Smooth muscle cell (in vitro differentiated cells): ENCODE results near the gene PDE2A. TPM values are rescaled to one million over a fixed set of nuclear protein-coding genes. Genes with fewer than 3 reads are reported as not detected.

Experiments used
- DNase-seq: peaks from one replicate; lab custom pipeline; 2025; ENCODE audit not compliant: unreplicated experiment; lab: John Stamatoyannopoulos, UW
- H2AFZ ChIP-seq: fragments of 200-600 bp; sonication (generic); 2 replicates; pipeline ENCODE4 v1.6.0; 2016; ENCODE audit warnings: antibody characterized with exemption, low read depth, mild to moderate bottlenecking
- H3F3A ChIP-seq: fragments of 200-600 bp; sonication (generic); 2 replicates; pipeline ENCODE4 v1.6.0; 2017; ENCODE audit warnings: antibody characterized with exemption, low read depth
- H3K27ac ChIP-seq: fragments of 200-600 bp; sonication (generic); 2 replicates; pipeline ENCODE4 v1.5.1; 2016; ENCODE audit warnings: low read depth, mild to moderate bottlenecking
- H3K27me3 ChIP-seq: fragments of 200-600 bp; sonication (generic); 2 replicates; pipeline ENCODE4 v1.6.1; 2016; ENCODE audit warnings: low read depth, mild to moderate bottlenecking
- H3K36me3 ChIP-seq: fragments of 200-600 bp; sonication (generic); 2 replicates; pipeline ENCODE4 v1.5.1; 2016; ENCODE audit warnings: low read depth
- H3K4me1 ChIP-seq: fragments of 200-600 bp; sonication (generic); 2 replicates; pipeline ENCODE4 v1.5.1; 2016; ENCODE audit warnings: low read depth
- H3K4me2 ChIP-seq: fragments of 200-600 bp; sonication (generic); 2 replicates; pipeline ENCODE4 v1.6.0; 2016; ENCODE audit warnings: mild to moderate bottlenecking
- H3K4me3 ChIP-seq: fragments of 200-600 bp; sonication (generic); 2 replicates; pipeline ENCODE4 v1.5.1; 2016; ENCODE audit warnings: mild to moderate bottlenecking
- H3K79me2 ChIP-seq: fragments of 200-600 bp; sonication (generic); 2 replicates; pipeline ENCODE4 v1.6.0; 2016; ENCODE audit warnings: low read depth, mild to moderate bottlenecking
- H3K9ac ChIP-seq: fragments of 200-600 bp; sonication (generic); 2 replicates; pipeline ENCODE4 v1.6.0; 2016; ENCODE audit warnings: low read depth
- H3K9me3 ChIP-seq: fragments of 200-600 bp; sonication (generic); replicated peaks from 2 replicates; pipeline ENCODE4 v1.5.1; 2016; ENCODE audit warnings: low read depth
- H4K20me1 ChIP-seq: fragments of 200-600 bp; sonication (generic); 2 replicates; pipeline ENCODE4 v1.6.0; 2016; ENCODE audit warnings: low read depth
- CTCF ChIP-seq: fragments of 200-600 bp; sonication (generic); IDR thresholded peaks from 2 replicates; pipeline ENCODE4 v1.5.1; 2017; ENCODE audit warnings: borderline replicate concordance, mild to moderate bottlenecking, antibody characterized with exemption; ENCODE audit not compliant: insufficient read depth, poor library complexity, severe bottlenecking
- WGBS: methylation state at CpG from one replicate; pipeline ENCODE4 v1.1.7; 2016; ENCODE audit warnings: low lambda C conversion rate; 5-methylcytosine and 5-hydroxymethylcytosine counted together
- polyA plus RNA-seq: library from polyadenylated mRNA; unstranded; fragments of >200 nt; fragmentation: Nextera tagmentation; extraction: Ambion mirVana; gene quantifications from 2 replicates; pipeline ENCODE4 v1.2.1, GENCODE V29; 2016
- total RNA-seq: library from RNA; depleted of rRNA; stranded (reverse); fragments of >200 nt; gene quantifications from 2 replicates; pipeline ENCODE4 v1.2.3, GENCODE V29; 2014

The PDE2A gene
- total and polyA plus RNA-seq, 2 experiments from 2014 or later: 1.0 TPM; not detected in 1

- no peaks in the 10 kb centered on the region for H4K20me1 ChIP-seq
- no peak for TF ChIP-seq CTCF
- H3K4me1 ChIP-seq: peaks cover 2% of the 10 kb centered on the region
- H3K9me3 ChIP-seq: no peaks in the 10 kb centered on the region
- H3K36me3 ChIP-seq: no peaks in the 10 kb centered on the region
- no peaks in the 10 kb centered on the region for H3K79me2 ChIP-seq
- no peak overlapping the region for H3K9ac ChIP-seq
- WGBS: 98% methylated on average over 6 of the region's 6 CpGs
- no peak overlapping the region for H3K27ac ChIP-seq
- no peak overlapping the region for H3K4me2 ChIP-seq
- H2AFZ ChIP-seq: no peak overlapping the region
- H3K4me3 ChIP-seq: no peak overlapping the region
- H3F3A ChIP-seq: no peaks in the 10 kb centered on the region
- DNase-seq: no peak
- H3K27me3 ChIP-seq: peaks cover 11% of the 10 kb centered on the region
Measured at GRCh38 chr11:72578051-72578450, 96.2 kb downstream of the PDE2A start.

- H3F3A ChIP-seq: peaks cover 2% of the 10 kb centered on the region
- no peak overlapping the region for H2AFZ ChIP-seq
- no peaks in the 10 kb centered on the region for H3K79me2 ChIP-seq
- no peak overlapping the region for H3K9ac ChIP-seq
- TF ChIP-seq CTCF: no peak
- no peak overlapping the region for H3K4me2 ChIP-seq
- H3K36me3 ChIP-seq: no peaks in the 10 kb centered on the region
- H4K20me1 ChIP-seq: no peaks in the 10 kb centered on the region
- no peak overlapping the region for H3K4me3 ChIP-seq
- DNase-seq: no peak
- no peak overlapping the region for H3K27ac ChIP-seq
- 93% methylated on average over 14 of the region's 14 CpGs for WGBS
- peaks cover 7% of the 10 kb centered on the region for H3K27me3 ChIP-seq
- H3K4me1 ChIP-seq: peaks cover 8% of the 10 kb centered on the region
- no peaks in the 10 kb centered on the region for H3K9me3 ChIP-seq
Measured at GRCh38 chr11:72577271-72577721, 96.9 kb downstream of the PDE2A start.

- Histone ChIP-seq H3K27ac (no peak overlapping the region), H3K9me3 (no peaks in the 10 kb centered on the region), H3K4me3 (no peak overlapping the region), H3K9ac (no peak overlapping the region), H3K79me2 (no peaks in the 10 kb centered on the region), H3K4me2 (no peak overlapping the region), H3K27me3 (peaks cover 7% of the 10 kb centered on the region), H4K20me1 (no peaks in the 10 kb centered on the region), H3F3A (peaks cover 2% of the 10 kb centered on the region), H2AFZ (no peak overlapping the region), H3K4me1 (peaks cover 8% of the 10 kb centered on the region), H3K36me3 (no peaks in the 10 kb centered on the region)
- no peak for DNase-seq
- TF ChIP-seq CTCF: no peak
- WGBS: 96% methylated on average over 6 of the region's 6 CpGs
Measured at GRCh38 chr11:72576661-72577060, 97.6 kb downstream of the PDE2A start.

GRCh38 chr11:72576243-72576595 is 98.0 kb downstream of the PDE2A start:
- Histone ChIP-seq H3K27ac (no peak overlapping the region), H3K9me3 (no peaks in the 10 kb centered on the region), H3K4me2 (no peak overlapping the region), H4K20me1 (no peaks in the 10 kb centered on the region), H3K4me3 (no peak overlapping the region), H3K9ac (no peak overlapping the region), H2AFZ (no peak overlapping the region), H3K4me1 (peaks cover 8% of the 10 kb centered on the region), H3K79me2 (no peaks in the 10 kb centered on the region), H3K36me3 (no peaks in the 10 kb centered on the region), H3K27me3 (peaks cover 7% of the 10 kb centered on the region), H3F3A (peaks cover 2% of the 10 kb centered on the region)
- 98% methylated on average over 5 of the region's 5 CpGs for WGBS
- DNase-seq: no peak
- no peak for TF ChIP-seq CTCF
